ENCODE measurements around the gene SYNCRIP.
"Not testable (repeated sequence)": the region's sequence is repeated elsewhere in the genome, so short reads cannot be mapped to it uniquely, and the experiment has no call there.

DNA sequence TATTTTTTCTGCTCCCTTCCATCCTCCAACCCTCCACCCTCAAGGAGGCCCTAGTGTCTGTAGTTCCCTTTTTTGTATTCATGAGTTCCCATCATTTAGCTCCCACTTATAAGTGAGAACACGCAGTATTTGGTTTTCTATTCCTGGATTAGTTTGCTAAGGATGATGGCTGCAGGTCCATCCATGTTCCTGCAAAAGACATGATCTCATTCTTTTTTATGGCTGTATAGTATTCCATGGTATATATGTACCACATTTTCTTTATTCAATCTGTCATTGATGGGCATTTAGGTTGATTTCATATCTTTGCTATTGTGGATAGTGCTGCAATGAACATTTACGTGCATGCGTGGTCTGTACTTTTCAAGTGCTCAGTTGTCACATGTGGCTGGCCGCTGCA, 39.2 kb upstream of the SYNCRIP start:
- TF ChIP-seq EP300, POLR2AphosphoS5 (IDR thresholded peaks at IDR 0.05): not testable (repeated sequence)
- TF ChIP-seq, protein P1, sequence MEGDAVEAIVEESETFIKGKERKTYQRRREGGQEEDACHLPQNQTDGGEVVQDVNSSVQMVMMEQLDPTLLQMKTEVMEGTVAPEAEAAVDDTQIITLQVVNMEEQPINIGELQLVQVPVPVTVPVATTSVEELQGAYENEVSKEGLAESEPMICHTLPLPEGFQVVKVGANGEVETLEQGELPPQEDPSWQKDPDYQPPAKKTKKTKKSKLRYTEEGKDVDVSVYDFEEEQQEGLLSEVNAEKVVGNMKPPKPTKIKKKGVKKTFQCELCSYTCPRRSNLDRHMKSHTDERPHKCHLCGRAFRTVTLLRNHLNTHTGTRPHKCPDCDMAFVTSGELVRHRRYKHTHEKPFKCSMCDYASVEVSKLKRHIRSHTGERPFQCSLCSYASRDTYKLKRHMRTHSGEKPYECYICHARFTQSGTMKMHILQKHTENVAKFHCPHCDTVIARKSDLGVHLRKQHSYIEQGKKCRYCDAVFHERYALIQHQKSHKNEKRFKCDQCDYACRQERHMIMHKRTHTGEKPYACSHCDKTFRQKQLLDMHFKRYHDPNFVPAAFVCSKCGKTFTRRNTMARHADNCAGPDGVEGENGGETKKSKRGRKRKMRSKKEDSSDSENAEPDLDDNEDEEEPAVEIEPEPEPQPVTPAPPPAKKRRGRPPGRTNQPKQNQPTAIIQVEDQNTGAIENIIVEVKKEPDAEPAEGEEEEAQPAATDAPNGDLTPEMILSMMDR (IDR thresholded peaks at IDR 0.05): not testable (repeated sequence)
